ENCODE measurements around the gene MGARP. TPM values are rescaled to one million over a fixed set of nuclear protein-coding genes. Genes with fewer than 3 reads are reported as not detected.
A peak's percentile ranks its signal among the peaks of the same experiment; 100 is the strongest.

The MGARP gene
- total RNA-seq, 2 experiments from 2014 or later: 2.6 TPM; not detected in 1

GRCh38 chr4:139282721-139283075 is 2.7 kb upstream of the MGARP start:
- Histone ChIP-seq H3K79me2 (ENCODE audit: insufficient read depth, low read depth, low read length) (no peaks in the 10 kb centered on the region), H3K4me2 (ENCODE audit: low read length) (no peak overlapping the region), H3K4me1 (ENCODE audit: insufficient read depth, low read length, poor library complexity, severe bottlenecking) (peaks cover 19% of the 10 kb centered on the region), H3K9me2 (ENCODE audit: insufficient read depth, low read length) (no peaks in the 10 kb centered on the region), H3K9me3 (ENCODE audit: low read length) (peaks cover 11% of the 10 kb centered on the region; the same call in 1 of the 2 replicates), H3K27ac (ENCODE audit: low read depth, low read length, poor library complexity, severe bottlenecking) (no peak overlapping the region), H2AFZ (ENCODE audit: low read length) (no peak overlapping the region), H3K4me3 (ENCODE audit: low read depth, low read length, poor library complexity, severe bottlenecking) (no peak overlapping the region), H4K20me1 (ENCODE audit: insufficient read depth, low read length) (no peaks in the 10 kb centered on the region), H3K36me3 (ENCODE audit: insufficient read depth, low read length) (0 out of 2 replicates have a peak, but pooled peaks cover 4% of the 10 kb centered on the region)
- TF ChIP-seq EZH2phosphoT487 (IDR thresholded peaks at IDR 0.05; ENCODE audit: borderline replicate concordance, low read depth, low read length): no peak
- TF ChIP-seq CTCF (conservative IDR thresholded peaks at IDR 0.05; ENCODE audit: low read length): no peak
- intact Hi-C loops (cut with micrococcal nuclease; ENCODE audit: unreplicated experiment): no loop called here
- CTCF ChIA-PET (ENCODE audit: unreplicated experiment): no interaction called here
- DNase-seq (ENCODE audit: low spot score): no peak
- no TSS peak for BruUV-seq (replicated peaks)
- POLR2A ChIA-PET: interaction anchor here (0.8 to 3.4 kb wide), 4 partner anchors 16 to 96 kb away, joined by 3 to 24 read pairs (median 6); no protein-coding TSS in a partner anchor

DNA sequence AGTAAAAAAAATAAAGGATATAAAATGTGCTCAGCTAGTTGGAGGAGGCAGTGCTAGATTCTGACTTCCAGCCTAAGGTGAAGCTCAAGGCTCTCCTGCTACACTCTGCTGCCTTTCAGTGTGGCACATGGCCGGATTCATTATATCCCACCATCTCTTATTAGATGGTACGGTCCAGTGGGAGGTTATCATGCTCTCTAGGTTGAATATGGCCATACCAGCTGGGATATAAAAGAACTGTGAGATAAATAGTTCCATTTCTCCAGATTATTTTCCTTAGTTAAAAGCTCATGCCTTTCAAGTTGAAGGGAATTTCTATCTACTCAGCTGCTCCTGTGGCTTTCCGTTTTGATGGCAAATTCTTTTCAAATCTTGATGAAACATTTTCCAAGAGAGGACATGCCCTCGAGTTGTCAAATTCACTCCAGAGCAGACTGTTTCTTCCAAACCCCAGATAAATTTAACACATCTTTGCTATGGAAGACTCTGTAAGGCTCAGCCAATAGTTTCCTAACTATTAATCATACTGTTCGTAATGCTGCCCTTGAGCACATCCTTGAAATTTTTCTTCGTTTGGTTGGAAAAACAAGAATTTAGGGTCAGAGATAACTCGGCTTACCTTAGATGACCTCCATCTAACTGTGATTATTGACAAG is 2.2 kb upstream of the MGARP start:
- H2AFZ ChIP-seq (ENCODE audit: low read length): 0 out of 2 replicates have a peak overlapping the region, but pooled peaks have one; percentile 5
- H3K36me3 ChIP-seq (ENCODE audit: insufficient read depth, low read length): 0 out of 2 replicates have a peak, but pooled peaks cover 4% of the 10 kb centered on the region
- no TSS peak for BruUV-seq (replicated peaks)
- H3K4me3 ChIP-seq (ENCODE audit: low read depth, low read length, poor library complexity, severe bottlenecking): no peak overlapping the region
- no peaks in the 10 kb centered on the region for H4K20me1 ChIP-seq (ENCODE audit: insufficient read depth, low read length)
- peaks cover 11% of the 10 kb centered on the region; the same call in 1 of the 2 replicates for H3K9me3 ChIP-seq (ENCODE audit: low read length)
- H3K9me2 ChIP-seq (ENCODE audit: insufficient read depth, low read length): no peaks in the 10 kb centered on the region
- no peak overlapping the region for H3K4me2 ChIP-seq (ENCODE audit: low read length)
- intact Hi-C loops (cut with micrococcal nuclease; ENCODE audit: unreplicated experiment): no loop called here
- DNase-seq (ENCODE audit: low spot score): no peak
- H3K79me2 ChIP-seq (ENCODE audit: insufficient read depth, low read depth, low read length): no peaks in the 10 kb centered on the region
- ChIA-PET POLR2A (interaction anchor here (0.7 to 3.4 kb wide), 6 partner anchors 8 to 95 kb away, joined by 3 to 24 read pairs (median 6); no protein-coding TSS in a partner anchor), CTCF (ENCODE audit: unreplicated experiment) (no interaction called here)
- TF ChIP-seq EZH2phosphoT487 (IDR thresholded peaks at IDR 0.05; ENCODE audit: borderline replicate concordance, low read depth, low read length) (no peak), CTCF (conservative IDR thresholded peaks at IDR 0.05; ENCODE audit: low read length) (no peak)
- peaks cover 19% of the 10 kb centered on the region for H3K4me1 ChIP-seq (ENCODE audit: insufficient read depth, low read length, poor library complexity, severe bottlenecking)
- no peak overlapping the region for H3K27ac ChIP-seq (ENCODE audit: low read depth, low read length, poor library complexity, severe bottlenecking)
